Psoas muscle (tissue), 8 donors: ENCODE measurements around the gene SIX2. TPM values are rescaled to one million over a fixed set of nuclear protein-coding genes. Genes with fewer than 3 reads are reported as not detected.

Source experiments
- ATAC-seq, 4 donors: fragments of 200-7000 bp; cut with Tn5 transposase; one replicate each; pipeline ENCODE4 v1.9.1; 2020; ENCODE audit warnings: moderate library complexity in 3 of 4, mild to moderate bottlenecking in 2 of 4
- DNase-seq, 2 donors: peaks; one replicate each; pipeline ENCODE4 v3.0.0-alpha.2; 2020
- H3K27ac ChIP-seq: fragments of 200-600 bp; one replicate; pipeline ENCODE4 v1.8.0; 2022
- H3K27me3 ChIP-seq, 3 donors: fragments of 200-600 bp in 1 of 3; one replicate each; pipeline versions ENCODE4 v1.6.1 to v1.8.0; 2013 to 2022; ENCODE audit warnings: low read length in 2 of 3, mild to moderate bottlenecking in 2 of 3, moderate library complexity in 1 of 3; ENCODE audit not compliant: insufficient read depth in 3 of 3
- H3K36me3 ChIP-seq, 2 donors: fragments of 200-600 bp in 1 of 2; one replicate each; pipeline versions ENCODE4 v1.6.1 to v1.8.0; 2013 to 2022; ENCODE audit warnings: low read depth in 1 of 2, mild to moderate bottlenecking in 1 of 2, moderate library complexity in 1 of 2; ENCODE audit not compliant: insufficient read depth in 1 of 2
- H3K4me1 ChIP-seq: fragments of 200-600 bp; one replicate; pipeline ENCODE4 v1.8.0; 2022
- H3K4me3 ChIP-seq: fragments of 200-600 bp; one replicate; pipeline ENCODE4 v1.8.0; 2022; ENCODE audit warnings: mild to moderate bottlenecking
- H3K9me3 ChIP-seq: fragments of 200-600 bp; one replicate; pipeline ENCODE4 v1.8.0; 2022
- CTCF ChIP-seq: fragments of 200-600 bp; IDR thresholded peaks from one replicate; pipeline ENCODE4 v1.8.0; 2022; ENCODE audit warnings: antibody characterized with exemption
- WGBS, 3 donors: extraction: QIAGEN DNeasy Blood & Tissue Kit; methylation state at CpG; one replicate each; pipeline versions ENCODE4 v1.1.6 to v1.1.7; 2013; 5-methylcytosine and 5-hydroxymethylcytosine counted together
- intact Hi-C, 2 donors: fragments of 100-400 bp; cut with DNase I; formaldehyde crosslinking; loops; one replicate each; pipeline versions ENCODE4 v1.11.0 to v1.14.2; 2022
- polyA plus RNA-seq, 3 donors: library from polyadenylated mRNA; stranded (reverse); fragments of 200-250 nt; gene quantifications; one replicate each; pipeline ENCODE4 v1.2.3, GENCODE V29; 2013
- total RNA-seq, 4 donors: library from RNA; stranded (reverse); fragmentation: NEBNext Ultra II Directional in 2 of 4; extraction: Animal tissue kit (Norgen Biotek cat#: 25700) in 2 of 4; gene quantifications; one replicate each; pipeline versions ENCODE4 v1.2.1 to v1.2.4, GENCODE V29; 2021 to 2023
- donor health status: healthy with polysubstance abuse.
- donor health status: DM: no; HTN: no; CAD: no; lungs with moderate emphysema.
- donor health status: Bipolar disorder and iron deficiency.
- donor health status: healthy.
- donor health status: DM: yes; HTN: yes; CAD: no.
- donor health status: DM: no; HTN: no; CAD: no.
- donor health status: DM: no; HTN: no; CAD: no.
- donor health status: DM: yes; HTN: yes; CAD: no.

The SIX2 gene
- total and polyA plus RNA-seq, 7 donors: 16.6 to 50.8 (median 30.4) TPM

GRCh38 chr2:45049569-45050336 is 40.5 kb upstream of the SIX2 start:
- no peaks in the 10 kb centered on the region for H3K4me1 ChIP-seq
- H3K4me3 ChIP-seq: no peak overlapping the region
- no peak for DNase-seq
- no peak for ATAC-seq
- TF ChIP-seq CTCF: no peak
- no peaks in the 10 kb centered on the region for H3K9me3 ChIP-seq
- H3K27me3 ChIP-seq: no peaks in the 10 kb centered on the region
- no peaks in the 10 kb centered on the region for H3K36me3 ChIP-seq
- H3K27ac ChIP-seq: no peak overlapping the region
- intact Hi-C loops: loop anchor here in 1 of 2 donors (10.0 kb wide), 1 partner anchor 45 kb away; no protein-coding TSS in a partner anchor
- WGBS, 3 donors: 73 to 78% (median 73%) methylated on average over 19 of the region's 19 CpGs

- Histone ChIP-seq H3K9me3 (no peaks in the 10 kb centered on the region), H3K27ac (no peak overlapping the region), H3K27me3 (peaks cover 0 to 7% (median 0%) of the 10 kb centered on the region in 3 donors), H3K4me3 (no peak overlapping the region), H3K36me3 (no peaks in the 10 kb centered on the region), H3K4me1 (no peaks in the 10 kb centered on the region)
- intact Hi-C loops: loop anchor here in 1 of 2 donors (10.0 kb wide), 1 partner anchor 48 kb away; no protein-coding TSS in a partner anchor
- DNase-seq (no peak), ATAC-seq (no peak)
- WGBS, 3 donors: 66 to 76% (median 74%) methylated on average over 4 of the region's 4 CpGs
- no peak for TF ChIP-seq CTCF
Observed at GRCh38 chr2:45047301-45047700, 38.0 kb upstream of the SIX2 start.

- no peak for ATAC-seq
- DNase-seq: no peak
- Histone ChIP-seq H3K36me3 (no peaks in the 10 kb centered on the region), H3K27me3 (peaks cover 0 to 7% (median 0%) of the 10 kb centered on the region in 3 donors), H3K9me3 (no peaks in the 10 kb centered on the region), H3K4me1 (no peaks in the 10 kb centered on the region), H3K27ac (no peak overlapping the region), H3K4me3 (no peak overlapping the region)
- no peak for TF ChIP-seq CTCF
- 91 to 92% (median 91%) methylated on average over 1 of the region's 1 CpG for WGBS, 3 donors
- intact Hi-C loops: loop anchor here in 1 of 2 donors (10.0 kb wide), 1 partner anchor 48 kb away; no protein-coding TSS in a partner anchor
Observed at GRCh38 chr2:45046786-45047185, 37.5 kb upstream of the SIX2 start.

GRCh38 chr2:45045706-45046105 is 36.5 kb upstream of the SIX2 start:
- no peaks in the 10 kb centered on the region for H3K4me1 ChIP-seq
- H3K27ac ChIP-seq: no peak overlapping the region
- H3K9me3 ChIP-seq: no peaks in the 10 kb centered on the region
- H3K27me3 ChIP-seq: peaks cover 0 to 7% (median 0%) of the 10 kb centered on the region in 3 donors
- no peak overlapping the region for H3K4me3 ChIP-seq
- ATAC-seq: no peak
- WGBS, 3 donors: 86 to 93% (median 88%) methylated on average over 3 of the region's 3 CpGs
- no peak for DNase-seq
- intact Hi-C loops: loop anchor here in 1 of 2 donors (10.0 kb wide), 1 partner anchor 49 kb away; no protein-coding TSS in a partner anchor
- H3K36me3 ChIP-seq: no peaks in the 10 kb centered on the region
- TF ChIP-seq CTCF: no peak
